GM23338 (cell line): ENCODE results near the gene TERB1. TPM values are rescaled to one million over a fixed set of nuclear protein-coding genes. Genes with fewer than 3 reads are reported as not detected.

Experiments used
- ATAC-seq: fragments of 200-7000 bp; cut with Tn5 transposase; 3 replicates; pipeline ENCODE4 v1.9.1; 2020
- DNase-seq: peaks from one replicate; pipeline ENCODE4 v3.0.0-alpha.2; 2015; ENCODE audit warnings: low spot score
- H2AFZ ChIP-seq: fragments of 200-600 bp; sonication (generic); 2 replicates; pipeline ENCODE4 v1.8.0; 2016; ENCODE audit warnings: antibody characterized with exemption, mild to moderate bottlenecking, moderate library complexity
- H3F3A ChIP-seq: fragments of 200-600 bp; sonication (generic); replicated peaks from 2 replicates; pipeline ENCODE4 v1.8.0; 2017; ENCODE audit warnings: antibody characterized with exemption, mixed run types, low read depth
- H3K27ac ChIP-seq: fragments of 200-600 bp; sonication (generic); 2 replicates; pipeline ENCODE4 v1.6.1; 2016; ENCODE audit warnings: low read depth
- H3K27me3 ChIP-seq: fragments of 200-600 bp; sonication (generic); 2 replicates; pipeline ENCODE4 v1.8.0; 2016; ENCODE audit warnings: mild to moderate bottlenecking, mixed run types, moderate library complexity; ENCODE audit not compliant: insufficient read depth
- H3K36me3 ChIP-seq: fragments of 200-600 bp; sonication (generic); 2 replicates; pipeline ENCODE4 v1.8.0; 2016; ENCODE audit warnings: mild to moderate bottlenecking; ENCODE audit not compliant: insufficient read depth
- H3K4me1 ChIP-seq: fragments of 200-600 bp; sonication (generic); 2 replicates; pipeline ENCODE4 v1.8.0; 2016; ENCODE audit warnings: mild to moderate bottlenecking, moderate library complexity; ENCODE audit not compliant: insufficient read depth
- H3K4me2 ChIP-seq: fragments of 200-600 bp; sonication (generic); 2 replicates; pipeline ENCODE4 v1.7.1; 2017; ENCODE audit warnings: mixed run types
- H3K4me3 ChIP-seq: fragments of 200-600 bp; sonication (generic); 2 replicates; pipeline ENCODE4 v1.6.1; 2016; ENCODE audit warnings: mixed run types
- H3K79me2 ChIP-seq: fragments of 200-600 bp; sonication (generic); replicated peaks from 2 replicates; pipeline ENCODE4 v1.8.0; 2017; ENCODE audit warnings: mild to moderate bottlenecking; ENCODE audit not compliant: insufficient read depth
- H3K9me2 ChIP-seq: fragments of 200-600 bp; sonication (generic); 2 replicates; pipeline ENCODE4 v1.8.0; 2017; ENCODE audit not compliant: insufficient read depth
- H4K20me1 ChIP-seq: fragments of 200-600 bp; sonication (generic); replicated peaks from 2 replicates; pipeline ENCODE4 v1.8.0; 2017; ENCODE audit warnings: mild to moderate bottlenecking; ENCODE audit not compliant: insufficient read depth
- H3K27ac Mint-ChIP-seq: 2 replicates; pipeline ENCODE4 v1.8.0; 2020; ENCODE audit warnings: inconsistent platforms, mild to moderate bottlenecking, moderate library complexity, mixed read lengths
- H3K27me3 Mint-ChIP-seq: 3 replicates; pipeline ENCODE4 v1.8.0; 2022; ENCODE audit warnings: low read depth, mild to moderate bottlenecking, moderate library complexity, mixed read lengths, inconsistent platforms; ENCODE audit not compliant: insufficient read depth, poor library complexity
- H3K36me3 Mint-ChIP-seq: 3 replicates; pipeline ENCODE4 v1.8.0; 2021; ENCODE audit warnings: low read depth, mild to moderate bottlenecking, inconsistent platforms, moderate library complexity, mixed read lengths
- H3K4me1 Mint-ChIP-seq: 3 replicates; pipeline ENCODE4 v1.8.0; 2020; ENCODE audit warnings: mild to moderate bottlenecking, inconsistent platforms, mixed read lengths
- H3K4me3 Mint-ChIP-seq: 3 replicates; pipeline ENCODE4 v1.8.0; 2021; ENCODE audit warnings: moderate library complexity, mild to moderate bottlenecking, inconsistent platforms, mixed read lengths
- H3K9me3 Mint-ChIP-seq: 3 replicates; pipeline ENCODE4 v1.8.0; 2020; ENCODE audit warnings: moderate library complexity, mild to moderate bottlenecking, inconsistent platforms, mixed read lengths
- CTCF ChIP-seq, 2 experiments: fragments of 200-600 bp in 1 of 2; sonication (generic) in 1 of 2; conservative IDR thresholded peaks; 2 replicates each; pipeline versions ENCODE4 v1.5.1 to v1.6.1; 2016 to 2017; ENCODE audit warnings: antibody characterized with exemption in 2 of 2, low read depth in 2 of 2, mild to moderate bottlenecking in 2 of 2, moderate library complexity in 1 of 2
- EZH2phosphoT487 ChIP-seq: fragments of 200-600 bp; sonication (generic); IDR thresholded peaks from one replicate; pipeline ENCODE4 v1.8.1; 2018; ENCODE audit warnings: antibody characterized with exemption; ENCODE audit not compliant: unreplicated experiment
- NANOG ChIP-seq: IDR thresholded peaks from 2 replicates; pipeline ENCODE4 v1.6.1; 2016; ENCODE audit warnings: antibody characterized with exemption, borderline replicate concordance
- ZNF114 ChIP-seq: fragments of 250-450 bp; sonication (Bioruptor Pico); IDR thresholded peaks from 2 replicates; pipeline ENCODE4 v1.5.0; 2020; ENCODE audit warnings: mild to moderate bottlenecking, moderate library complexity
- ZNF331 ChIP-seq: fragments of 250-450 bp; sonication (Bioruptor Pico); IDR thresholded peaks from 2 replicates; pipeline ENCODE4 v1.5.0; 2020; ENCODE audit warnings: low read depth, mild to moderate bottlenecking, moderate library complexity
- ZNF462 ChIP-seq: fragments of 250-450 bp; sonication (Bioruptor Pico); IDR thresholded peaks from 2 replicates; pipeline ENCODE4 v1.5.0; 2020; ENCODE audit warnings: mild to moderate bottlenecking, moderate library complexity
- polyA plus RNA-seq: library from polyadenylated mRNA; unstranded; fragments of >200 nt; fragmentation: Nextera tagmentation; extraction: Ambion mirVana; gene quantifications from 2 replicates; pipeline ENCODE4 v1.2.1, GENCODE V29; 2016
- total RNA-seq: library from RNA; depleted of rRNA; stranded (reverse); fragments of >200 nt; shearing (Covaris generic); gene quantifications from 2 replicates; pipeline ENCODE4 v1.2.3, GENCODE V29; 2014

Gene TERB1
- total and polyA plus RNA-seq, 2 experiments from 2014 or later: not detected

- TF ChIP-seq ZNF462 (CRISPR knock-in tag) (no peak), ZNF331 (no peak), ZNF114 (no peak), NANOG (no peak), CTCF (conservative IDR thresholded peaks at IDR 0.05; ENCODE audit: low read depth in 2 of 2) (no peak)
Observed at GRCh38 chr16:66790130-66790733, 11.2 kb downstream of the TERB1 start (continued).

- H3K4me3 Mint-ChIP-seq: no peak overlapping the region
- TF ChIP-seq EZH2phosphoT487: no peak
- TF ChIP-seq CTCF (conservative IDR thresholded peaks at IDR 0.05; ENCODE audit: low read depth in 2 of 2): no peak
Observed at GRCh38 chr16:66787427-66787826, 14.0 kb downstream of the TERB1 start.

More at GRCh38 chr16:66787427-66787826, 14.0 kb downstream of the TERB1 start:
- H3K4me1 ChIP-seq: no peaks in the 10 kb centered on the region
- no peaks in the 10 kb centered on the region for H3F3A ChIP-seq
- Mint-ChIP-seq H3K27me3 (no peaks in the 10 kb centered on the region), H3K4me1 (no peaks in the 10 kb centered on the region), H3K36me3 (no peaks in the 10 kb centered on the region), H3K27ac (no peak overlapping the region), H3K9me3 (no peaks in the 10 kb centered on the region)
- no peaks in the 10 kb centered on the region for H4K20me1 ChIP-seq
- H3K9me2 ChIP-seq: no peaks in the 10 kb centered on the region
- no peak overlapping the region for H2AFZ ChIP-seq
- no peaks in the 10 kb centered on the region for H3K27me3 ChIP-seq
- H3K4me2 ChIP-seq: no peak overlapping the region
- H3K36me3 ChIP-seq: no peaks in the 10 kb centered on the region
- no peak for DNase-seq
- no peak for ATAC-seq
- H3K27ac ChIP-seq: no peak overlapping the region
- H3K79me2 ChIP-seq: no peaks in the 10 kb centered on the region
- H3K4me3 ChIP-seq: no peak overlapping the region
